Mesenteric fat pad (tissue), 1 donor: ENCODE data around the gene CFD. TPM values are rescaled to one million over a fixed set of nuclear protein-coding genes. Genes with fewer than 3 reads are reported as not detected.
"Not testable (repeated sequence)": the region's sequence is repeated elsewhere in the genome, so short reads cannot be mapped to it uniquely, and the experiment has no call there.

Experiments used
- DNase-seq: peaks from one replicate; pipeline ENCODE4 v3.0.0-alpha.2; 2020; ENCODE audit warnings: low spot score
- total RNA-seq: library from RNA; stranded (reverse); fragmentation: NEBNext Ultra II Directional; extraction: Animal tissue kit (Norgen Biotek cat#: 25700); gene quantifications from one replicate; pipeline ENCODE4 v1.2.1, GENCODE V29; 2021
- donor health status: DM: yes; HTN: yes; CAD: no.

CFD gene
- total RNA-seq, 1 donor from 2014 or later = 1,010 TPM

- DNase-seq = no peak
Observed at GRCh38 chr19:870963-871401, 11.5 kb downstream of the CFD start.

DNA sequence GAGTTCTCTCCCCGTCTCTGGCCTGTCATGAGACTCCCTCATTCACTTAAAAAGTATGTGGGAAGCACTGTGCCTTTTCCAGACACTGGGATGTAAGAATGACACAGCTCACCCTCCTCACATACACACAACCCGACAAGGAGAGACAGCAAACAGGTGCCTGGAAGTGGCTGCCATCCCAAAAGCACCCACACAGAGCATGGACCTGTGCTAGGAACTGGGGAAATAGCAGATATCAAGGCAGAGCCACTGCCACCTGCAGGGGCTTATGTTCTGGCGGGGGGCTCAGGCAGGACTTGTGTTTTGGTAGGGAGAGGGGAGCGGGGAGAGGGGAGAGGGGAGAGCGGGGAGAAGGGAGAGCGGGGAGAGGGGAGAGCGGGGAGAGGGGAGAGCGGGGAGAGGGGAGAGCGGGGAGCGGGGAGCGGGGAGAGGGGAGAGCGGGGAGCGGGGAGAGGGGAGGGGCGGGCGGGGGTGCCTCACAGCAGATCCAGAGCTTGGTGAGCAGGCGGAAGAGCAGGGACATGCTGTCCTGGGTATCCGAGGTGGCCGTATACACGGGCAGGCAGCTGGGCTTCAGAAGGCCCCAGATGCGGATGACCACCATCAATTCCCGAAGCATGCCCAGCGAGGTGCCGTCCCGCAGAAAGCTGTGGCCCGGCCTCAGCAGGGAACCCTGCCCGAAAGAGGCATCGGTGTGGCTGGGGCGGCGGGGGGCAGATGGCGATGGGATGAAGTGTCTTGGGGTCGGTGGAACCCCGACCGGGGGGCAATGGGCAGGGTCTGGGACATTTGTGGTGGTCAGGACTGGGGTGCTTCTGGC is 12.2 kb downstream of the CFD start:
- DNase-seq = no peak

GRCh38 chr19:872266-872951 is 12.9 kb downstream of the CFD start:
- no peak for DNase-seq

DNA sequence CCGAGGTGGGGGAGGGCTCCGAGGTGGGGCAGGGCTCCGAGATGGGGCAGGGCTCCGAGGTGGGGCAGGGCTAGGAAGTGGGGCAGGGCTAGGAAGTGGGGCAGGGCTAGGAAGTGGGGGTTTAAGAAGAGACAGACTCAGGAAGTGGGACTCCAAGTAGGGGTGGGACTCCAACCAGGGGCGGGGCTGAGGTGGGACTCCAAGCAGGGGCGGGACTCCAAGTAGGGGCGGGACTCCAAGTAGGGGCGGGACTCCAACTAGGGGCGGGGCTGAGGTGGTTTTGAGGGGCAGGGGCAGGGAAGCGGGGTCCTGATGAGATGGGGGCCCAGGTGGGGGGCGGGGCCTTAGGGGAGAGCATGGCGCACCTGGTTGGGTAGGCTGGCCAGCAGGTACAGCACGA is 13.6 kb downstream of the CFD start:
- no peak for DNase-seq

GRCh38 chr19:873561-874041 is 14.1 kb downstream of the CFD start:
- DNase-seq = no peak

GRCh38 chr19:875265-875879 is 15.9 kb downstream of the CFD start:
- no peak for DNase-seq

DNA sequence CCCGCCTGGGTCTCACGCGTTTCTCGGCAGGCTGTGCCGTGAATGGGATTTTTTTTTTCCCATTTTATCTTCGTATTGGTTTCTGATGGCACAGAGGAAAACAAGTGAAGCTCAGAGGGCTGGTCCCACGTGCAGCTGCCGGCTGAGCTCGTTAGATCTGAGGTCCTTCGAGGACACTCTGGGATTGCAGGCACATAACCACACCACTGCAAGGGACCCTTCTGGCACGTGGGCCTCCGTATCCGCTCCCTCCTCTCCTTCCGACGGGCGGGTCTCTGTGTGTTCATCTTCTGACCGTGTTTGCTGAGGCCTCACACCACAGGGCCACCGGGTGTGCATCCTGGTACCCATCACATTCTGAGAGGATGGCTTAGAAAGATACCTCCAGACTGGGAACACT is 16.6 kb downstream of the CFD start:
- no peak for DNase-seq

- DNase-seq = no peak
Observed at GRCh38 chr19:876780-877314, 17.4 kb downstream of the CFD start.

DNA sequence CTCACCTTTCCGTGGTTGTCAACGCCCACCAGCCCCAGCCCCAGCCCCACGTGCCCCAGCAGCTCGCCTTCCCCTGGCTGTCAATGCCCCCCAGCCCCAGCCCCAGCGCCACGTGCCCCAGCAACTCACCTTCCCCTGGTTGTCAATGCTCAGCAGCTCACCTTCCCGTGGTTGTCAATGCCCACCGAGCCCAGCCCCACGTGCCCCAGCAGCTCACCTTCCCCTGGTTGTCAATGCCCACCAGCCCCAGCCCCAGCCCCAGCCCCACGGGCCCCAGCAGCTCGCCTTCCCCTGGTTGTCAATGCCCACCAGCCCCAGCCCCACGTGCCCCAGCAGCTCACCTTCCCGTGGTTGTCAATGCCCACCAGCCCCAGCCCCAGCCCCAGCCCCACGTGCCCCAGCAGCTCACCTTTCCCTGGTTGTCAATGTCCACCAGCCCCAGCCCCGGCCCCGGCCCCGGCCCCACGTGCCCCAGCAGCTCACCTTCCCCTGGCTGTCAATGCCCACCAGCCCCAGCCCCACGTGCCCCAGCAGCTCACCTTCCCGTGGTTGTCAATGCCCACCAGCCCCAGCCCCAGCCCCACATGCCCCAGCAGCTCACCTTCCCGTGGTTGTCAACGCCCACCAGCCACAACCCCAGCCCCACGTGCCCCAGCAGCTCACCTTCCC is 18.7 kb downstream of the CFD start:
- DNase-seq = not testable (repeated sequence)

DNA sequence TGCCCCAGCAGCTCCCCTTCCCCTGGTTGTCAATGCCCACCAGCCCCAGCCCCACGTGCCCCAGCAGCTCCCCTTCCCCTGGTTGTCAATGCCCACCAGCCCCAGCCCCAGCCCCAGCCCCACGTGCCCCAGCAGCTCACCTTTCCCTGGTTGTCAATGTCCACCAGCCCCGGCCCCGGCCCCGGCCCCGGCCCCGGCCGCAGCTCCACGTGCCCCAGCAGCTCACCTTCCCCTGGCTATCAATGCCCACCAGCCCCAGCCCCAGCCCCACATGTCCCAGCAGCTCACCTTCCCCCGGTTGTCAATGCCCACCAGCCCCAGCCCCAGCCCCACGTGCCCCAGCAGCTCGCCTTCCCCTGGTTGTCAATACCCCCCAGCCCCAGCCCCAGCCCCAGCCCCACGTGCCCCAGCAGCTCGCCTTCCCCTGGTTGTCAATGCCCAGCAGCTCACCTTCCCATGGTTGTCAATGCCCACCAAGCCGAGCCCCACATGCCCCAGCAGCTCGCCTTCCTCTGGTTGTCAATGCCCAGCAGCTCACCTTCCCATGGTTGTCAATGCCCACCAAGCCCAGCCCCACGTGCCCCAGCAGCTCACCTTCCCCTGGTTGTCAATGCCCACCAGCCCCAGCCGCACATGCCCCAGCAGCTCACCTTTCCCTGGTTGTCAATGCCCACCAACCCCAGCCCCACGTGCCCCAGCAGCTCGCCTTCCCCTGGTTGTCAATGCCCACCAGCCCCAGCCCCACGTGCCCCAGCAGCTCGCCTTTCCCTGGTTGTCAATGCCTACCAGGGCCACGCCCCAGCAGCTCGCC is 19.5 kb downstream of the CFD start:
- DNase-seq = not testable (repeated sequence)

DNA sequence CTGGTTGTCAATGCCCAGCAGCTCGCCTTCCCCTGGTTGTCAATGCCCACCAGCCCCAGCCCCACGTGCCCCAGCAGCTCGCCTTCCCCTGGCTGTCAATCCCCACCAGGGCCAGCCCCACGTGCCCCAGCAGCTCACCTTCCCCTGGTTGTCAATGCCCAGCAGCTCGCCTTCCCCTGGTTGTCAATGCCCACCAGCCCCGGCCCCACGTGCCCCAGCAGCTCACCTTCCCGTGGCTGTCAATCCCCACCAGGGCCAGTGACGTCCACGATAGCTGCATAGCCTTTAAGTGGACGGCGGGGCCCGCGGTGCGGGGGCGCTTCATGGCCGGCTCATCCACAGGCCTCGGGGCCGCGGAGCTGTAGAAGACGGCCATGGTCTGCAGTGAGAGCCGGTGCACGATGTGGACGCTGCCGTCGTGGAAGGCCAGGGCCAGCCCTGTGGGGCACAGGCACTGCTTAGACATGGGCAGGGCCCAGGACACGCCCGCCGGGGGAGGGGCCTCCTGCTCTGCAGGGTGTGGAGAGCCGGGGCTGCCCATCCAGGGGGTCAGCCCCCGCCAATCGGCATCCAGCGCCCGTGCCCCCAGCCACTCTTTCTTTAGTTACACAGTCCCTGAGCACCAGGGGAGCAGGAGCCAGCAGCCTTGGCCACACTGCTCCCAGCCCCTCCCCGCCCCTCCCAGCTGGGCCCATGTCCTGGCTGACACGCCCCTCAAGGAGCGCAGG is 20.4 kb downstream of the CFD start:
- DNase-seq = no peak

DNA sequence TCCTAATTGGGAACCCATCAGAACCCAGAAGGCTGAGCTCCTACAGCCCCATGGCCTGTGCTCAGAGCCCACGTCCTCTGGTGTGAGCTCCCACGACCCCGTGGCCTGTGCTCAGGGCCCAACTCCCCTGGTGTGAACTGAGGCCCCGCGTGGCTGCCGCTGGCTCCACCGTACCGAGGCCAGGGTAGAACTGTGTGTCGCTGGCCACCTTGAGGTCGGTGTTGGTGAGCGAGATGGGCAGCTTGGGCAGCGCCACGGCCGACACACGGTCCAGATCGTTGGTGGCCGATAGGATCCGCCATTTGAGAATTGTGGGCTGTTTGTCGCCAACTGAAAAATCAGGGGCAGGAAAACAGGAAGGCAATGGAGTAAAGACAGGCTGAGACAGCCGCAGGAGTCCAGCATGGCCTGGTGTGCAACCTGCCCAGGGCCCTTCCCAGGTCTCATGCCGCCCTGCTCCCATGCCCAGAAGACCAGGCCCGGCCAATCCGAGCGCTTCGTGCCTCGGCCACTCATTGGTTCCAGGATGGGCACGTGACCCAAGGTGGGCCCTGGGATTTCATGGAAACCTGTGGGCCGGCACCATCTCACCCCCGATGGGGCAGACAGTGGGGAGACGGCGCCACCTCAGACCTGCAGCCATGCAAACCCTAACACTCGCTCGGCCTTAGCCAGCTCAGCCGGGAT is 22.1 kb downstream of the CFD start:
- no peak for DNase-seq

DNA sequence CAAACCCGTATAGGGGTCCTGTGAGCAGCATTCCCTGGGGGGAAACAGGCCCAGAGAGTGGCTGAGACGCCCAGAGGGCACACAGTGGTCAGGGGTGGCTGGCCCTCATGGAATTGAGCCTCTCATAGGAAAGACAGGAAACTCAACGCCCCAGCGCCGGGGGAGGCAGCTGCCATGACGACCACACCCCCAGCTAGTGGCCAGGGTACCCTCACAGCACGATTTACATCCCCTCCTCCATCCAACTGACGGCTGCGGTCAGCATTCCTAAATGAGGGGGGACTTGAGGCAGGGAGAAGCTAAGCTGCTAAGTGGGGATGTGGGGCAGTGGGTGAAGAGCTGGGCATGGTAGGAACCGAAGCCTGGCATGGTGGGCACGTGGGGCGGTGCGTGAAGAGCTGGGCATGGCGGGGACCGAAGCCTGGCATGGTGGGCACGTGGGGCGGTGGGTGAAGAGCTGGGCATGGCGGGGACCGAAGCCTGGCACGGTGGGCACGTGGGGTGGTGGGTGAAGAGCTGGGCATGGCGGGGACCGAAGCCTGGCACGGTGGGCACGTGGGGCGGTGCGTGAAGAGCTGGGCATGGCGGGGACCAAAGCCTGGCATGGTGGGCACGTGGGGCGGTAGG is 23.5 kb downstream of the CFD start:
- DNase-seq = no peak

DNA sequence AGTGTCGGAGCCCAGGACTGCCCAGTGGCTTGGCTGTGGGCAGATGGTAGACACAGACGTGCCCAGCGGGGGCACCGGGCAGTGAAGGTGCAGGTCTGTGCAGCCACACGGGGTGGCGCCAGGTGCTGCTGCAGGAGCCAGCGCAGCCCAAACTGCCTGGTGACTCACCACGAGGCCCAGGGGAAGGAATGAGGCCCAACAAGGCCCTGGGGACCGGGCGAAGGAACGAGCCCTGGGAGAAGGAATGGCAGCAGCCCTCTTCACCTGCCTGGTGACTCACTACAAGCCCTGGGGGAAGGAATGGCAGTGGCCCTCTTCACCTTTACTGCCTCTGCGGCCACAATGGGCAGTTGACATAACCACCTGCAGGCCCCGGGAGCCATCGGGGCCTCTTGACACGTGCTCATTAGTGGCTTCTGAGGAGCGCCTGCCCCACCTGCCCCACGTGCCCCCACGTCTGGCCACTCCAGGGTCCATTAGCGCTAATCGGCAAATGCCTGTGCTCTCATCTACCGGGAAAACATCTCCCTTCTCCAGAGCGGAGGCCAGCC is 24.3 kb downstream of the CFD start:
- no peak for DNase-seq

GRCh38 chr19:884420-885211 is 25.2 kb downstream of the CFD start:
- DNase-seq = no peak

DNA sequence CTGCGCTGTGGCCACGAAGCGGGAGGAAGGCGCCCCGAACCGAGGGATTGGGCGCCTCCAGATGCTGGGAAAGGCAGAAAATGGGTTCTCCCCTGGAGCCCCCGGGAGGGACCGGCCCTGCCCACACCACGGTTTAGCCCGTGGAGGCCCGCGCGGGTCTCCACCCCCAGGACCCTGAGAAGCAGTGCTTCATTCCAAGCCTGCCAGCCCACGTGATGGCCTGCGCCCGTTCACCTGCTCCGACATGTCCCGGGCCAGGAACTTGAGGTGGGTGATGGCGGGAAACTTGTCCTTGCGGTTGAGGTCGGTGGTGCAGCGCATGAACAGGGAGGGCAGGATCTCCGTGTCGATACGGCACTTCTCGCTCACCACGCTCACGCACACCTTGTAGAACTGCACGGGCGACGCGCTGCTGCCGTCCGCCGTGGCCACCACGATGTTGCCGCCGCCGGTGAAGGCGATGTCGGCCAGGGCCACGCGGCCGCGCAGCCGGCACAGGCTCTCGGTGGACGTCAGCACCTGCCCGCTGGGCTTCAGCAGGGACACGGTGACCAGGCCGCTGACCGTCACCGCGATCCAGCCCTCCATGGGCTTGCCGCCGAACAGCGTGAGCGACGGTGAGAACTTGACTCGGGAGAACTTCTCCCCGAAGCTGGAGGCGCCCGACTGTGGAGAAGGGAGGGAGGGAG is 26.2 kb downstream of the CFD start:
- DNase-seq = no peak

DNA sequence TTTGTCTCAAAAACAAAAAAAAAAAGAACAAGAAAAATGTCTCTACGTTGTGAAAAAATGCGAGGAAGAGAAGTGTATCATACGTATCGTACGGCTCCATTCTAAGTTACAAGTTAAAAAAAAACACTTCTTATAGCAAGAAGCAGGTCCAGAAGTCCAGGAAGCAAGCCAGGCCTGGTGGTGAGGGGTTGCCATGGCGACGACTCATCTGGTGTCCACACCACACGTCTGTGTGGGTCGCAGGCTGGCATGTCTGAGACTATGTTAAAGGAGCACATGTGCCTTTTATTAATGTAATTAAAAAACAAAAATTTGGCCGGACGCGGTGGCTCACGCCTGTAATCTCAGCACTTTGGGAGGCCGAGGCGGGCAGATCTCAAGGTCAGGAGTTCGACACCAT is 27.6 kb downstream of the CFD start:
- no peak for DNase-seq
